Cerebellar cortex (tissue), 1 donor: Measurements from ENCODE around the gene POLRMT.

Experiments used
- DNase-seq: peaks from one replicate; pipeline ENCODE4 v3.0.0-alpha.2; 2015; ENCODE audit warnings: low spot score

Gene POLRMT

GRCh38 chr19:577439-578392 is 55.6 kb downstream of the POLRMT start:
- DNase-seq = no peak

GRCh38 chr19:576768-577438 is 56.4 kb downstream of the POLRMT start:
- no peak for DNase-seq

- no peak for DNase-seq
Observed at GRCh38 chr19:575527-576506, 57.5 kb downstream of the POLRMT start.

GRCh38 chr19:574658-575526 is 58.4 kb downstream of the POLRMT start:
- DNase-seq = peak; percentile 47

GRCh38 chr19:573519-573825 is 59.9 kb downstream of the POLRMT start:
- no peak for DNase-seq

- DNase-seq = no peak
Observed at GRCh38 chr19:572743-573518, 60.4 kb downstream of the POLRMT start.

- DNase-seq = peak; percentile 96
Observed at GRCh38 chr19:572140-572742, 61.1 kb downstream of the POLRMT start, which contains the start of gene BSG. TSS of gene BSG (plus strand) at chr19:572596. CDS start at chr19:572635, 39 bp downstream.

- DNase-seq = peak; percentile 77
Observed at GRCh38 chr19:571566-571974, 61.8 kb downstream of the POLRMT start.

GRCh38 chr19:570937-571565 is 62.3 kb downstream of the POLRMT start:
- peak; percentile 64 for DNase-seq

- DNase-seq = no peak
Observed at GRCh38 chr19:570251-570686, 63.1 kb downstream of the POLRMT start.

- no peak for DNase-seq
Observed at GRCh38 chr19:567296-567900, 65.9 kb downstream of the POLRMT start.
